Measurements from ENCODE around the gene OR52E8.

GRCh38 chr11:5881756-5882155 lies 24.3 kb upstream of the OR52E8 start:
- TF ChIP-seq POLR2A (IDR thresholded peaks at IDR 0.05) (no peak), EP300 (IDR thresholded peaks at IDR 0.05) (no peak)
- TF ChIP-seq, protein P1, sequence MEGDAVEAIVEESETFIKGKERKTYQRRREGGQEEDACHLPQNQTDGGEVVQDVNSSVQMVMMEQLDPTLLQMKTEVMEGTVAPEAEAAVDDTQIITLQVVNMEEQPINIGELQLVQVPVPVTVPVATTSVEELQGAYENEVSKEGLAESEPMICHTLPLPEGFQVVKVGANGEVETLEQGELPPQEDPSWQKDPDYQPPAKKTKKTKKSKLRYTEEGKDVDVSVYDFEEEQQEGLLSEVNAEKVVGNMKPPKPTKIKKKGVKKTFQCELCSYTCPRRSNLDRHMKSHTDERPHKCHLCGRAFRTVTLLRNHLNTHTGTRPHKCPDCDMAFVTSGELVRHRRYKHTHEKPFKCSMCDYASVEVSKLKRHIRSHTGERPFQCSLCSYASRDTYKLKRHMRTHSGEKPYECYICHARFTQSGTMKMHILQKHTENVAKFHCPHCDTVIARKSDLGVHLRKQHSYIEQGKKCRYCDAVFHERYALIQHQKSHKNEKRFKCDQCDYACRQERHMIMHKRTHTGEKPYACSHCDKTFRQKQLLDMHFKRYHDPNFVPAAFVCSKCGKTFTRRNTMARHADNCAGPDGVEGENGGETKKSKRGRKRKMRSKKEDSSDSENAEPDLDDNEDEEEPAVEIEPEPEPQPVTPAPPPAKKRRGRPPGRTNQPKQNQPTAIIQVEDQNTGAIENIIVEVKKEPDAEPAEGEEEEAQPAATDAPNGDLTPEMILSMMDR (IDR thresholded peaks at IDR 0.05) = no peak

All from ovary (tissue), 3 donors.